NCI-H345 (cell line): ENCODE data around the gene MUC6.
"Not testable (repeated sequence)": the region's sequence is repeated elsewhere in the genome, so short reads cannot be mapped to it uniquely, and the experiment has no call there.

ENCODE experiments used
- DNase-seq: peaks from one replicate; lab custom pipeline; 2025; lab: John Stamatoyannopoulos, UW

MUC6 gene

DNA sequence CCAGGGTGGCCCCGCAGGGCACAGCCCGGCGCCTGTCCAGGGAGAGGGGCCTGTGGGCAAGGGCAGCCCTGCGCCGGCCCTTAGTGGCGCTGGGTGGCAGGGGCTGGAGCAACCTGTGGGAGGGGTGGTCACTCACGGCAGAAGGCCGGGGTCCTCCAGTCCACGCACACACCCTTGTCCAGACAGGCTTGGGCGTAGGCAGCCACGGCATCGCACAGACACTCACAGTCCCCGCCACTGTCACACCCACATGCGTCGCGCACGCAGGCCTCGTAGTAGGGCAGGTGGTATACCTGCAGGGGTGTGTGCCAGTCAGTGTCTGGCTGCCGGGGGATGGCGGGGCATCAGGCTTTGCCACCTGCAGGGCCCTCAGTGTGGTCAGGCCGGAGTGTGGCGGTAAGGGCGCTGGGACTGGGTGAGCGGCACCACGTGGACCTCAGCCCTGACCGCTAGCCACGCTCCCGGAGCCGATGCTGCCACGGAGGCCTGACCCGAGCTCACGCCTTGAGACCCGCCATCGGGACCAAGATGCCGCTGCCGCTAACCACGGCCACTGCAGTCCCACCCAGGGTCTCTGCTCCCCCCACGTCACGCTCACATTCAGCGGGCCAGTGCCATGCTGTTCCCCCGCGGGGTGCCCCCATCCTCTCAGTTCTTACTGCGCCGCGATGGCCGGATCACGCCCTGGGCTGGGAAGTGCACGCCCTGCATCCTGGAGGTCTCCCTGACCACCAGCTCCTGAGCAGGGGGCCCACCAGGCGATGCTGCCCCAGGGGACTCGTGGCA, 12.5 kb downstream of the MUC6 start:
- DNase-seq, result no peak

DNA sequence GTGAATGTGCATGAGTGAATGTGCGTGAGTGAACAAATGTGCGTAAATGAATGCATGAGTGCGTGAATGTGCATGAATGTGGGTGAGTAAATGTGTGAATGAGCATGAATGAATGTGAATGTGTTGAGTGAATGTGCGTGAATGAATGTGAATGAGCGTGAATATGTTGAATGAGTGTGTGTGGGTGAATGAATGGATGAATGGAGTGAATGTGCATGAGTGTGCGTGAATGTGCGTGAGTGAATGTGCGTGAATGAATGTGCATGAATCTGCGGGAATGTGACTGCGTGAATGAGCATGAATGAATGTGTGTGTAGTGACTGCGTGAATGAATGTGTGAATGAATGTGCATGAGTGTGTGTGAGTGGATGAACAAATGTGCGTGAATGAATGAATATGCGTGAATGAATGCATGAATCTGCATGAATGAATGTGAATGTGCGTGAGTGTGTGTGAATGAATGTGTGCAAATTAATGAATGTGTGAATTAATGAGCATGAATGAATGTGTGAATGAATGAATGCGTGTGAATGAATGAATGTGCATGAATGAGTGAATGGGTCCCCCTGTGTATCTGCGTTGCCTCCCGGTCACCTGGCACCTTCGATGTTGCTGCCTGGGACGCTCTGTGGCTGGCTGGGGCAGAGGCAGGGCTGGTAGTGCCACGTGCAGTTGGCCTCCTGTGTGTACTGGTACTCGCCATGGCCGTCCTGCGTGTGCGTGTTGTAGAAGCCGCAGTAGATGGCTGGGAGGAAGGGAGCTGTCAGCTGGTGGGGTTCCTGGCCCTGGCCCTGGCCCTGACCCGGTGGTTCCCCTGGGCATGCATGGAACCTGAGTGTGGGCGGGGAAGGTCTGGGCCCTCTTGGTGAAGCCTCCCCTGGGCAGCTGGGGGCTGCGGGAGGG, 13.4 kb downstream of the MUC6 start:
- no peak for DNase-seq

DNA sequence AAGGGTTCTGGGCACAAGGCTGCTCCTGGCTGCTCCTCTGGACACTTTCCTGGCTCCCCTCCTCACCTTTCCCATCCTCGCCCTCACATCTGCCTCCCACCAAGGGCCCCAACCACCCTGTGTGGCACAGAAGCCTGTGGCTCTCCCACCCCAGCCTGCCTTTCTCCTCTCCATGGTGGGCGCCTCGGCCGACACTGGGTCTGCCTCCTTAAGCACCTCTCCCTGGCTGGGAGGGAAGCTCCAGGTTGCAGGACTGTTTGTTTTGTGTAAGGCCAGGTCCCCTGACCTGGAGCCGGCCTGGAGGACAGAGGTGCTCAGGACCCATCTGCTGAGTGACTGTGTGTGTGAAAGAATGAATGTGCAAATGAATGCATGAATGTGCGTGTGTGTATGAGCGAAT, 14.1 kb downstream of the MUC6 start:
- DNase-seq, result no peak

GRCh38 chr11:1020211-1020905, 16.2 kb downstream of the MUC6 start:
- DNase-seq, result no peak

- no peak for DNase-seq
Observed at GRCh38 chr11:1019321-1019910, 17.1 kb downstream of the MUC6 start.

DNA sequence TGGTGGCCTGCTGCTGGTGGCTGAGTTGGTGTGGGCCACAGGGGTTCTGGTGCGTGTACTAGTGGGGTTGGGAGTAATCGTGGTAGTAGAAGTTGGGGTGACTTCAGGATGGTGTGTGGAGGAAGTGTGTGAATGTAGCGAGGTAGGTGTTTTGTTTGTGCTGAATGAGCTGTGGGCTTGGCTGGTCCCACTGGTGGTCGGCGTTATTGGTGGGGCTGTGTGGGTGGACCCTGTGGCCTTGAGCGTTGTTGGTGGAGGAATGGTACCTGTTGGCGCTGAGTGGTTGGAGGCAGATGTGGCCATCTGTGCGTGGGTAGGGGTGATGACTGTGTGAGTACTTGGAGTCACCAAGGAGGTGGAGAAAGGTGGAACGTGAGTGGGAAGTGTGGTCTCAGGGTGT, 18.4 kb downstream of the MUC6 start:
- DNase-seq, result no peak

GRCh38 chr11:1017269-1018005, 19.1 kb downstream of the MUC6 start:
- no peak for DNase-seq

DNA sequence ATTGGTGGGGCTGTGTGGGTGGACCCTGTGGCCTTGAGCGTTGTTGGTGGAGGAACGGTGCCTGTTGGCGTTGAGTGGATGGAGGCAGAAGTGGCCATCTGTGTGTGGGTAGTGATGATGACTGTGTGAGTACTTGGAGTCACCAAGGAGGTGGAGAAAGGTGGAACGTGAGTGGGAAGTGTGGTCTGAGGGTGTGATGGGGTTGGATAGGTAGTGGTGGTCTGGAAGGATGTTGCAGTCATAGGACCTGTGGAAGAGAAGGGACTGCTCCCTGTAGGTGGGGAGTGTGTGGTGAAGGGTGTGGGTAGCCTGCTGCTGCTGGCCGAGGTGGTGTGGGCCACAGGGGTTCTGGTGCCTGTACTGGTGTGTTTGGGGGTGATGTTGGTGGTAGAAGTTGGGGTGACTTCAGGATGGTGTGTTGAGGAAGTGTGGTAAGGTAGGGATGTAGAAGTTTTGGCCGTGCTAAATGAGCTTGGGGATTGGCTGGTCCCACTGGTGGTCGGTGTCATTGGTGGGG, 19.9 kb downstream of the MUC6 start:
- DNase-seq, result not testable (repeated sequence)

- no peak for DNase-seq
Observed at GRCh38 chr11:1015826-1016545, 20.5 kb downstream of the MUC6 start.

DNA sequence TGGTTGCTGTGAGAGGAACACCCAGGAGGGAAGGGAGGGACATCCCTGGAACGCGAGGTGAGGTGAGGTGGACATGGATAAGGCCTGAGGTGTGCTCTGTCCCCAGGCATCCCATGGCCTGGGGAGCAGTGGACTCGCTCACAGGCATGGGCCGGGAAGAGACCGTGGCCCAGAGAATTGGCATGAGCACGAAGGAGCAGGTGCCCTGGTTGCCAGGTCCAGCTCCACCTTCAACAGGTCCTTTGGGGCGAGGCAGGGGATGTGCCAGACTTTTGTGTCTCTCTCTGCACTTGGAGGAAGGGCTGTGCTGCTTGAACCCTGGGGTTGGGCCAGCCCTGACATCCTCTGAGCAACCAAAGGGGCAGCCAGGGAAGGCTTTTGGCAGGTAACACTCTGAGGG, 21.5 kb downstream of the MUC6 start:
- DNase-seq, result no peak

DNA sequence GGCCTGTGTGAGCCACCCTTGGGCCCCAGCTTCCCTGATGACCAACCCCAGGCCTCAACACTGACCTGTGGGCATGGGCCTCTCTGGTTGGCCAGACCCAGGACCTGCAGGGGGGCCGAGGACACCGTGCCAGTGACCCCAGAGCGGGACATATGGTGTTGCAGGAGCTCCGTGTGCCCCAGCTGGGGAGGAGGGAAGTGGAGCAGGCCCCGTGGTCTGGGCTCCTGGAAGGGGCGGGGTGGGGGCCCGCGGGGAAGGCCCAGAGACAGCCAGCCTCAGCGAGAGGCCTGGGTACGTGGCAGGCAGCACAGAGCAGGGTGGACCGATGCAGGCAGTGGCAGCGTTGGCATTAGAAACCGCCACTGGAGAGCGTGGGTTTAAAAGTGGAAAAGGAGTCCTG, 22.2 kb downstream of the MUC6 start:
- DNase-seq, result no peak

GRCh38 chr11:1013631-1013935, 22.9 kb downstream of the MUC6 start:
- no peak for DNase-seq

- DNase-seq, result peak; percentile 87
Observed at GRCh38 chr11:1012740-1013630, 23.5 kb downstream of the MUC6 start.

DNA sequence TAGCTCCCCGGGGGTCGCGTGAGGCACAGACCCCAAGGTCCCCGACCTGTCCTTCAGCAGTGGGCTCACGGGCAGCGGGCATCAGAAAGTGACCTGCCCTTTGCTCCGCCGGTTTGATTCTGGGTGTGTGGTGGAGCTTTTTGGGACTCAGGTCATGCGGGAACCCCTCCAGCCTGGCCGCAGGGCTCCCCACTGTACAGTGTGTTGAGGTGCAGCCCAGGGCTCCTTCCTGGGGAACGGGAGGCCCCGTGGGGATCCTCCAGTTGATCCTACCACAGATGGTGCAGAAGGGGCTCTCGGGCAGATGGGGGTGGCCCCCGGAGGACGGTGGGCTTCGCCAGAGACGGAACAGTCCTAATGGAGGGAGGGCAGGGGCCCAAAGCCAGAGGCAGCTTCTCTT, 24.2 kb downstream of the MUC6 start:
- no peak for DNase-seq

DNA sequence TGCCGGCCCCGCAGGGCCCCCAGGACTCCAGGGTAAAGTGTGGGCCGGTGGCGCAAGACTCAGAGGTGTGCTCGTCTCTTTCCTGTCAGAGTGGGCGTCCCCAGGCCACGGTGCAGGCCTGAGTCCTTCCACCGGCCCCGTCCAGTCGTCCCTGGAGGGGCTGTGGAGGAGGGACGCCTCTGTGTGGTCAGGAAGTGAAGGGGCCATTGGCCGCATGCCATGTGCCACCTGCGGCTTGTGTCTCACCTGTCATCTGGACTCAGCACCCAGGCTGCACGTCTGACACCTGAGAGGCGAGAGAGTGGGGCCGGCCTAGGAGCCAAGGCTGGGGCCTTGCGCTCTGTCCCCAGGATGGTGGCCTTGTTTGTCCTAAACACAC, 25.2 kb downstream of the MUC6 start:
- no peak for DNase-seq

DNA sequence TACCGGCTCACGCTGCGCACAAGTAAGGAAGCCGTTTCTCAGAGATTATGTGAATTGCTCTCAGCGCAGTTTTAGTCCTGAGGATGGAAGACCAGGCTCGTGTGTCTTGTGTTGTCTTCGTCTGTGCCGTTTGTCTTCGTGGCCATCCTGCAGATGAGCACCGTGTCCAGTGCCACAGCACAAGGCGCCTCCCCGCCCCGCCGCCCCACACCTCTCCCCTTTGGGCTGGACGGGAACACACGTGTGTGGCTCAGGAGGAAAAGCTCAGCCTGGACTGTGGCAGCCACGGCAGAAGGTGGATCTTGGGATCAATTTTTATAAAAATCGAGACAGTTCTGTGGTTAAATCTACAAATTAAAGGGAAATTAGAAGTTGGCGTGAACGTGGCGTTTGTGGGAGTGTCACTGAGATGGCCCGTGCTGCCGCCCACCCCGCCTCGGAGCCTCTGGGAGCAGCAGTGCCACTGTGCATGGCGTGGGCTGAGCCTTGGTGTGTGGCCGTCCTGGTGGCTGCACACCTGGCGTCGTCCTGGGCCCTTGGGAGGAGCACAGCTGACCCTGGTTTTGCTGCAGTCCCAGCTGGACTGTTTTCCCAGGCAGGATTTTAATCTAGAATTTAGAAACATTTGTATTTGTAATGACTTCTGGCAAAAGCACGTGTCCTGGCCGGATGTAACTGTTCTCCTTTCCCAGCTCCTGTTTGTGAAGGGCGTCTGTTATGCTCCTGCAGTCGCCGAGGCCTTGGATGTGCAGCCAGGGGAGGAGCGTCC, 25.8 kb downstream of the MUC6 start:
- DNase-seq, result no peak

- DNase-seq, result no peak
Observed at GRCh38 chr11:1009991-1010390, 26.5 kb downstream of the MUC6 start.

DNA sequence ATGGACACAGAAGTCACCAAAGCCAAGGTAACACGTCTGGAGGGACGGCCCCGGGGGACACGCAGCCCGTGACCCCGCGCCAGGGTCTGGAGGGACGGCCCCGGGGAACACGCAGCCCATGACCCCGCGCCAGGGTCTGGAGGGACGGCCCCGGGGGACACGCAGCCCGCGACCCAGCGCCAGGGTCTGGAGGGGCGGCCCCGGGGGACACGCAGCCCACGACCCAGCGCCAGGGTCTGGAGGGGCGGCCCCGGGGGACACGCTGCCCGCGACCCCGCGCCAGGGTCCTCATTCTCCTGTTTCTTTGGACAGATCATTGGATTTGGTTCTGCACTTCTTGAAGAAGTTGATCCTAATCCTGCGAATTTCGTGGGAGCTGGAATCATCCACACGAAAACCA, 27.1 kb downstream of the MUC6 start:
- DNase-seq, result no peak

DNA sequence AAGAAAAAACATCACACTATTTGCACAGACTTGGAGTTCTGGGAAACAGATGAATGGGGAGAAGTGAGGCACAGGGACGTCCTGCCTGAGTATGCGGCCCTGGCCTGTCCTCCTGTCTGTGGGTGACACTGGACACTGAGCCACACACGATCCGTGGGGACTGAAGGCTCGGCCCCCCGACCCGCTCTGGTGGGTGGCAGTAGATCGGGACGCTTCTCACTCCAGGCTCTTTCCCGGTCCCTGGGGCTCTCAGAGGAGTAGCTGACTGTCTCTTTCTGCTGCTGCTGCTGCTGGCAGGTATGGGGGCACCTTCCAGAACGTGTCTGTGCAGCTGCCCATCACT, 27.7 kb downstream of the MUC6 start:
- no peak for DNase-seq
